Measurements from ENCODE around the gene ZBTB42.

Gene ZBTB42

DNA sequence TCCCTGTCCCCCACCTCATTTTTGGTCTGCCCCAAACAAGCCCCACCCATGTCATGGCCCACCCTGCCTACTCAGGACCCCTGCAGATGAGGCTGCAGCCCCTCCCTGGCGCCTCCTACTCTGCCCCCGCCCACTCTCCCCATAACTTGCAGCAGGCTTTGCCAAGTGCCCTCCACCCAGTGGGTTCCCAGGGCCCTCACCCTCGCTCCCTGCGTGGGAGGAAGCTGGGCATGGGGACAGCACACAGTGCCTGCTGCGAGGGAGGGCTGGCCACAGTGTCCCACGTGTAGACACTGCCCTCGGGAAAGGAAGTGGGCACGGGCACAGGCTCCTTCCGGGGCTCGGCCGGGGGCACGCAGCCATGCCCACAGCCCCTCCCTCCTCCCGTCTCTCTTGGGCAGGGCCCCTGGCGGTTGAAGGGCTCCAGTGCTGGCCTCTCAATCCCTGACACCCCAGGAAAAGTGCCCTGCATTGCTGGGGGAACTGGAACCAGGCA lies 14.8 kb upstream of the ZBTB42 start:
- Histone ChIP-seq H3K4me1 (ENCODE audit: control insufficient read depth, insufficient read depth, low read length) (no peaks in the 10 kb centered on the region), H3K4me3 (ENCODE audit: low read depth, low read length) (no peak overlapping the region), H3K27ac (ENCODE audit: low read depth, low read length) (no peak overlapping the region), H3K9ac (ENCODE audit: low read length) (no peak overlapping the region), H3K27me3 (ENCODE audit: control insufficient read depth, insufficient read depth, low read length) (no peaks in the 10 kb centered on the region), H3K9me3 (ENCODE audit: control insufficient read depth, insufficient read depth, low read depth, low read length) (no peaks in the 10 kb centered on the region), H3K36me3 (ENCODE audit: control insufficient read depth, insufficient read depth, low read length) (peaks cover 51% of the 10 kb centered on the region)

DNA sequence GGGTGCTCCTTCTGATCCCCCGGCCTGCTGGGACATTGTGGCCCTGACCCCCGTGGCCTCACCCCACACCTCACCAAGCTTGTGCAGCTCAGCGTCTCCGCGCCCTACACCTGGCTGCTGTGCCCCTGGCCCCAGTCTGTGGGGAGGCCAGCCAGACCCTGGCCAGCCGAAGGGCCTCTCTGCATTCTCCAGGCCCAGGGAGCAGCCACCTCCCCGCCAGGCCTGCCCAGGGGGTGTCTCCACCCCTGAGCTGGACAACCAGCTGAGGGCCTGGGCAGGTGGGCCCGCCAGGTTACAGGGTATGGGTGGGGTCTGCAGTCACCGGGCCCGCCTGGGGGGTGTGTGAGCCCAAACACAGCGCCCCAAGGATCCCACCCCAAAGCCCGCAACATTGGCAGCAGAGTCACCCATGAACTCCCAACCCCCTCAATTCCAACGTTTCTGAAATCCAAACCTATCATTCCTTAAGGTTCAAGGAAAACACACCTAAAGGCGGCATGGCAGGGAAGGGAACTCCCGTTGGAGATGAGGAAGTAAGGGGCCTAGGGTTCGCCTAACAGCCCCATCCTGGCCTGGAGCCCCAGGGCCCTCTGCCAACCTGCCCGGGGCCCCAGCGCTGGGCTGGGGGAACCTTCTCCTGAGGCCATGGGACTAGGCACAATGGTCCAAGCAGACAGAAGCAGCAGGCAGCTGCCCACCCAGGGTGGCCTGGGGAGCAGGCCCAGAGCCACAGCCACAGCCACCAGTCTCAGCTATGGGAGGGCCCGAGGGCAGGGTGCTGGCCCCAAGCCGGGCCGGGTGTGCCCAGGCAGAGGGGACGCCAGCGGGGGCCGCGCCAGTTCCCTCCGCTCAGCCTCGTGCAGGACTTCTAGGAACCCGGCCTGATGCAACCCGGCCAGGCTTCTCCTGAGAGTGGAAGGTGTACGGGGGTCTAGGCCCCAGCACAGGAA lies 13.9 kb upstream of the ZBTB42 start:
- H3K9me3 ChIP-seq (ENCODE audit: control insufficient read depth, insufficient read depth, low read depth, low read length): no peaks in the 10 kb centered on the region
- no peak overlapping the region; the same call in 1 of the 2 replicates for H3K27ac ChIP-seq (ENCODE audit: low read depth, low read length)
- no peak overlapping the region for H3K9ac ChIP-seq (ENCODE audit: low read length)
- peaks cover 58% of the 10 kb centered on the region for H3K36me3 ChIP-seq (ENCODE audit: control insufficient read depth, insufficient read depth, low read length)
- no peaks in the 10 kb centered on the region for H3K4me1 ChIP-seq (ENCODE audit: control insufficient read depth, insufficient read depth, low read length)
- H3K27me3 ChIP-seq (ENCODE audit: control insufficient read depth, insufficient read depth, low read length): no peaks in the 10 kb centered on the region
- no peak overlapping the region for H3K4me3 ChIP-seq (ENCODE audit: low read depth, low read length)

DNA sequence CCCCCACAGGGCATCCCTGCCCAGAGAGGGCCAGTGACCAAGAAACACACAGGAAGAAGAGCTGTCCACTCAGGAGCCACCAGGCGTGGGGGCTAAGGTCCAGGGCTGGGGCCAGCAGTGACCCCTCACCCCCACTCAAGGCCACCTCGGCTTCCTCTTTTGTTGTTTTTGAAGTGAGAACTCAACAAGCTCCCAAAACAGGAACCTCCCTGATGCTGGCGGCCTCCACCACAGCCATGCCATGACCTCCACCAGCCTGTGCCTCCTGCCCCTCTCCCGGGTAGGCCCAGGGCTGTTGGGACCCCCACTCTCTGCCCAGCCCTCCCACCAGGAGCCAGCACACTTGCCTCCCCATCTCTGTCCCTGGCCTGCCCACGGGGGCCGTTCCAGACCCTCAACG lies 13.2 kb upstream of the ZBTB42 start:
- no peak overlapping the region for H3K27ac ChIP-seq (ENCODE audit: low read depth, low read length)
- peaks cover 55% of the 10 kb centered on the region for H3K36me3 ChIP-seq (ENCODE audit: control insufficient read depth, insufficient read depth, low read length)
- no peak overlapping the region for H3K9ac ChIP-seq (ENCODE audit: low read length)
- no peak overlapping the region for H3K4me3 ChIP-seq (ENCODE audit: low read depth, low read length)
- no peaks in the 10 kb centered on the region for H3K27me3 ChIP-seq (ENCODE audit: control insufficient read depth, insufficient read depth, low read length)
- H3K9me3 ChIP-seq (ENCODE audit: control insufficient read depth, insufficient read depth, low read depth, low read length): no peaks in the 10 kb centered on the region
- no peaks in the 10 kb centered on the region; the same call in 1 of the 2 replicates for H3K4me1 ChIP-seq (ENCODE audit: control insufficient read depth, insufficient read depth, low read length)

DNA sequence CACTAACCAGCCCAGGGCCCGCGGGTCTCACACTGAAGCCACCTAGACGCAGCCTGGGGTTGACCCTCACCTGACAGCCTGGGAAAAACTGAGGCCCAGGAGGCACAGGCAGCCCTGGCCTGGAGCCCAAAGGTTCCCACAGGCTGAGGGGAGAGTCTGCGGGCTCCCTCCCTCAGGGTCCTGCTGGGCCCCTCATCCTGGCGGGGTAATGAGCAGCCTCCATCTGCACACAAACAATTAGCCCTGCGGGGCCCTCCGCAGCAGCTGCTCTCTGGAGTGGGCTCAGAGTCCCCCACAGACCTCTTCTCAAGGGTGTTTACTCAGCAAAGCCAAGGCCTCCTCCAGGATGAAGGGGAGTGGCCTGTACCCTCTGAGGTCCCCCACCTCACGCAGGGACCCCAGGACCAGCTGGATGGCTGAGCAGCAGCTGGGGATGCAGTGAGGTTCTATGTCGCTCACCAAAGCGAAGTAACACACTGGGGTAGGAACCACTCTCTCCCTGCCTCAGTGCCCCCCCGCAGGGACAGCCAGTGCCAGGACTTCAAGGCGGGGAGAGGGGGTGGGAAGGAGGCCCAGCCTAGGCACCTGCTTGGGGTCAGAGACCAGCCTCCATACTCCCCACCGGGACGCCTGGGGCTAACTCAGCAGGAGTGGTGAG lies 12.6 kb upstream of the ZBTB42 start:
- no peak overlapping the region for H3K9ac ChIP-seq (ENCODE audit: low read length)
- H3K27me3 ChIP-seq (ENCODE audit: control insufficient read depth, insufficient read depth, low read length): no peaks in the 10 kb centered on the region
- H3K4me1 ChIP-seq (ENCODE audit: control insufficient read depth, insufficient read depth, low read length): peaks cover under 1% of the 10 kb centered on the region; the same call in 1 of the 2 replicates
- no peaks in the 10 kb centered on the region for H3K9me3 ChIP-seq (ENCODE audit: control insufficient read depth, insufficient read depth, low read depth, low read length)
- peaks cover 52% of the 10 kb centered on the region for H3K36me3 ChIP-seq (ENCODE audit: control insufficient read depth, insufficient read depth, low read length)
- no peak overlapping the region for H3K27ac ChIP-seq (ENCODE audit: low read depth, low read length)
- no peak overlapping the region for H3K4me3 ChIP-seq (ENCODE audit: low read depth, low read length)

DNA sequence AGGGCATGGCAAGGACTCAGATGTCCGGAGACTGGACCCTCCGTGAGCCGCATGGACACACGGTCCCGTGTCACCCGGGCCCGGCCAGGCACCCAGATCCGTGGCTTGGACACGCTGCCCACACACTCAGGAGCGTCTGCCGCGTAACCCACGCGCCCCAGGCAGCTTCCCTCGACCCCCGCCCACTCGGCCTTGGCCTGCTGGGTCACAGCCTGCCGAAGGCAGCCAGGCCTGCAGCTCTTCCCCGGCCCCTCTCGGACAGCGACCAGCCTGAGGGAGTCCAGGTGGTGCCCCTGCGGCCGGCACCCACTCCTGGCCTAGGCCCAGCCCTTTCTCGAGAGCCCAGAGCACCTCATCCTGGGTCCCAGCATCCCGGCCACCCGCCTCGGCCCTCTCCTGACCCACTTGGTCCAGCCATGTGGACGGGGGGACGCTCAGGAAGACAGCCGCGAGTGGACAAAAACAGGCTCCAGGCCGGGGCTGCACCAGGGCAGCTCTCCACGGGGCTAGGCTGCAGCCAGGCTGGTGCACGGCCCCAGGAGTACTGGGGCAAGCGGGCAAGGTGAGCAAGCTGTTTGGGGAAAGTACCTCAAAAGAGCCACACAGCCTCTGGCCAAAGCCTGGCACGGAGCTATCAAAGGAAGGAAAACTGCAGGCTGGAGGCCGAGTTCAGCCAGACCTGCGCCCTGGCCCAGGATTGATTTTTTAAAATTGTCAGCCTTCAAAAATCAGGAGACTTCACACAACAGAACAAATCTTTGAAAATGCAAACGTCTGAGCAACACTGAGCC lies 11.8 kb upstream of the ZBTB42 start:
- H3K27me3 ChIP-seq (ENCODE audit: control insufficient read depth, insufficient read depth, low read length): no peaks in the 10 kb centered on the region
- no peaks in the 10 kb centered on the region for H3K9me3 ChIP-seq (ENCODE audit: control insufficient read depth, insufficient read depth, low read depth, low read length)
- H3K4me1 ChIP-seq (ENCODE audit: control insufficient read depth, insufficient read depth, low read length): peaks cover 8% of the 10 kb centered on the region
- no peak overlapping the region for H3K9ac ChIP-seq (ENCODE audit: low read length)
- peaks cover 52% of the 10 kb centered on the region for H3K36me3 ChIP-seq (ENCODE audit: control insufficient read depth, insufficient read depth, low read length)
- H3K27ac ChIP-seq (ENCODE audit: low read depth, low read length): no peak overlapping the region
- no peak overlapping the region for H3K4me3 ChIP-seq (ENCODE audit: low read depth, low read length)

DNA sequence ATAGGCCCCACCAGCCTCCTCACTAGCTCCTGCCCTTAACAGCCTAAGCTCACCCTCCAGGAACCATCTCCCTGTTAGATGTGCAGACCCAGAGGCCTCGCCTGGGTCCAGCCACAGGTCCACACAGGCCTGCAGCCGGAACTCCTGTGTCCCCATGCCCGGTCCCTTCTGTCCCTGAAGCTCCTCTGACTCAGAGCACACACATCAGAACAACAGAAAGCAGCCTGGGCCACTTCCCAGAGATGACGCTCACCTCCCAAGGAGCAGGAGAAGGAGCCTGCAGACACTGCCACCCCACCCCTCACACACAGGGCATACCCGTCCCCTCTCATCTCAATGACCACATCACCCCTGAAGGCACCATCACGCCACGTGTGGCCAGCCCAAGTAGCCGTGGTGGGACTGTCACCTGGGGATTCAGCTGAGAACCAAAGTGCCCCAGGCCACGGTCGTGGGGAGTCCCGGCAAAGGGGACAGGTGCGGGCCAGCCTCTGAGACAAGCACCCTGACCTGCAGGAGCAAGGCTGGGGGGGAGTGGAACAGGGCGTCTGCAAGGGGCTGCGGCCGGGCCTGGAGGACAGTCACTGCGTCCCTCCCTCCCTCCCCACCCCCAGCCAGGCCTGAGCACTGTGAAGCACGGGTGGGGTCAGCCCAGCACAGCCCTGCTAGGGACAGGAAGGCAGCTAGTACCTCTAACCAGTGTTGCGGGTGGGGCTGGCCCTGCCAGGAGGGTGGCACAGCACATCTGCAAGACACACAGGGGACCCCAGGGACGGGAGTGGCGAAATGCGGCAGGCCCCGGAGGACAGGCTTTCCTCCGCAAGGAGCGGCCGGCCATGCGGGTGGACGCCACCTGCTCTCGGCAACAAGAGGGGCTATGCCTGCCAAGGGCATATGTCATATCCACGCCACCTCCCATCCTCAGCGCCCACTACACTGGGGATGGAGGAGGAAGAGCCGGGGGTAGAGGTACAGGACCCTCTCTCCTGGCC lies 10.9 kb upstream of the ZBTB42 start:
- H3K9ac ChIP-seq (ENCODE audit: low read length): no peak overlapping the region
- peaks cover 52% of the 10 kb centered on the region for H3K36me3 ChIP-seq (ENCODE audit: control insufficient read depth, insufficient read depth, low read length)
- peaks cover 11% of the 10 kb centered on the region for H3K4me1 ChIP-seq (ENCODE audit: control insufficient read depth, insufficient read depth, low read length)
- H3K27ac ChIP-seq (ENCODE audit: low read depth, low read length): no peak overlapping the region
- no peaks in the 10 kb centered on the region for H3K9me3 ChIP-seq (ENCODE audit: control insufficient read depth, insufficient read depth, low read depth, low read length)
- H3K4me3 ChIP-seq (ENCODE audit: low read depth, low read length): no peak overlapping the region
- no peaks in the 10 kb centered on the region for H3K27me3 ChIP-seq (ENCODE audit: control insufficient read depth, insufficient read depth, low read length)

DNA sequence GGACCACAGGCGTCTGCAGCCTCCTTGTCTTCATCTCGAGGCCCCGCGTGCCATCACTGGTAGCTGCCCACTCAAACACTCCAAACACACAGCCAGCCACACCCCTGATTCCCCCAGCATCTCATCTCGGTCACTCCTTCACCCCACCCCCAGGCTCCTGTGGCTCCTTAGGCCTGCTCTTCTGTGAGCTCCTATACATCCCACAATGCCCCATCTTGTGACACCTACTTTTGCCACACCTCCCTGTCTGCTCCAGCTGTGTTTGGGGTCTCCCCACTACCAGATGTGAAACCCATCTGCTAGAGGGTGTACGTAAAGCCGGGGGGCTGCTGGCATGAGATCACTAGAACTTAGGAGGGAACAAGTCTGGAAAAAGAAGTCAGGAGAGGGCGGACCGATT lies 9.5 kb upstream of the ZBTB42 start:
- H3K4me1 ChIP-seq (ENCODE audit: control insufficient read depth, insufficient read depth, low read length): peaks cover 16% of the 10 kb centered on the region
- H3K36me3 ChIP-seq (ENCODE audit: control insufficient read depth, insufficient read depth, low read length): peaks cover 47% of the 10 kb centered on the region
- no peaks in the 10 kb centered on the region for H3K9me3 ChIP-seq (ENCODE audit: control insufficient read depth, insufficient read depth, low read depth, low read length)
- H3K27ac ChIP-seq (ENCODE audit: low read depth, low read length): no peak overlapping the region
- H3K4me3 ChIP-seq (ENCODE audit: low read depth, low read length): no peak overlapping the region
- H3K27me3 ChIP-seq (ENCODE audit: control insufficient read depth, insufficient read depth, low read length): peaks cover 3% of the 10 kb centered on the region; the same call in 1 of the 2 replicates
- no peak overlapping the region for H3K9ac ChIP-seq (ENCODE audit: low read length)

DNA sequence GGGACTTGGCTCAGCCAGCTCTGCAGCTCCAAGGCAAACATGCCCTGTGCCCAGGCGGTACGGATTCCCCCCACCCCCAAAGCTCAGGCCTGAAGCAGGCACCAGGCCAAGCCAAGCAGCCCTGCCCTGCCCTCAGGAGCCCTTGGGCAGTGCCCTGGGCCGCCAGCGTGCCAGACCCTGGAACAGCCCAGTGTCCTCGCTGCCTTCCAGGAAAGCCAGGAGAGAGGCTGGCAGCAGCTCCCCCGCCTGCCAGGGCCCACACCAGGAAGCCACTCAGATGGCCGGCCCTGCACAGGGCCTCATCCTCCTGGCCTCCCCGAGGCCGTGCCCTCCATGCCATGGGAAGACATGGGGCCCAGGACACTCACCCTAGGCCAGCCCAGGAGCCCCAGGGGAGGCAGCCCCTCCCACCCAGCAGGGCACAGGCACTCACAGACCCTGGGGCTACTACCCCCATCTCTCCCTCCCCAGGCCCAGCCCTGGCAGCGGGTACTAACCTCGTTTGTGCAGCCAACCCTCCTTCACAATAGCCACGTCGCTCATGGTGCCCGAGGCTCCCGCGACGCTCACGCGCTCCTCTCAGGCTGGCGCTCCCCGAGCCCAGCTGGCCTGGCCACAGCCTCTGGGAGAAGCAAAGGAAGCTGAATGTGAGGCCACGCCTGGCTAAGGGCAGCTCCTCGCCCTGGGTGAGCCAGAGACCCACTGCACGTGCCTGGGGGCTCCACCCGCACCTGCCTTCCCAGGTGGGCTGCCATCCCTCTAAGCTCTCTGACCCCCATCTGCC lies 8.6 kb upstream of the ZBTB42 start:
- H3K36me3 ChIP-seq (ENCODE audit: control insufficient read depth, insufficient read depth, low read length): peaks cover 42% of the 10 kb centered on the region
- H3K9me3 ChIP-seq (ENCODE audit: control insufficient read depth, insufficient read depth, low read depth, low read length): no peaks in the 10 kb centered on the region
- H3K4me3 ChIP-seq (ENCODE audit: low read depth, low read length): no peak overlapping the region
- H3K4me1 ChIP-seq (ENCODE audit: control insufficient read depth, insufficient read depth, low read length): peaks cover 25% of the 10 kb centered on the region
- no peak overlapping the region for H3K9ac ChIP-seq (ENCODE audit: low read length)
- H3K27me3 ChIP-seq (ENCODE audit: control insufficient read depth, insufficient read depth, low read length): peaks cover 11% of the 10 kb centered on the region; the same call in 1 of the 2 replicates
- no peak overlapping the region for H3K27ac ChIP-seq (ENCODE audit: low read depth, low read length)

DNA sequence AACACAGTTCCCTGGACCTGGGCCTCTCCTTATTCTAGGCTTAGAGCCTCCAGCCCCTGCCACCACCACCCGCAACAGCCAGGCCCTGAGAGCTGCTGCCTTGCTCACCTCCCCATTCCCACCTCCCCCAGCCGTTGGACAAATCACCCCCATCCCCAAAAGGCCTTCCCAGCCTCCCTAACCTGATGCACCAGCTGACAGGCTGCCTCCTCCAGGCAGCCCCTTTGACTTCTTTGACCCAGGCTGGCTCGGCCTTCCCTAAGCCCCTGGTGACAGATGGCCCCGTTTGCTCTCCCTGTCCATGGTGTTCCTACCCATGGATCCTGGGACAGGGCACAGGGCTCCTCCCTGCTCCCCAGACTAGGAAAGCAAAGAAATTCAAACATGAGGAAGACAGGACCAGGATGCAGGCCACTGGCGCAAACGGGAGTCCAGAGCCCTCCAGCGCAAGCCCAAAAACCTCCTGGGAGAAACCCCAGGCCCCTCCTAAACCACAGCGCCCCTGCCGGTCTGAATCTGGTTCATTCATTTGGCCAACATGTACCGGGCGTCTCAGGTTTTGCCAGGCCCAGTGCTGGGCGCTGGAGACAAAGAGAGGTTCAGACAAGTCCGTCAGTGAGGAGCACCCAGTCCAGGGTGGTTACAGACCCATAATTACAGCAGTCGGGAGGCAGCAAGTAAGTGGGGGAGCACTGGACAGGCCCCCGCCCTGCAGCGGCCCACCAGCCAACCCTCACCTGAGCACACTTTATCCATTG lies 7.8 kb upstream of the ZBTB42 start:
- no peak overlapping the region for H3K27ac ChIP-seq (ENCODE audit: low read depth, low read length)
- H3K36me3 ChIP-seq (ENCODE audit: control insufficient read depth, insufficient read depth, low read length): peaks cover 35% of the 10 kb centered on the region
- no peaks in the 10 kb centered on the region for H3K9me3 ChIP-seq (ENCODE audit: control insufficient read depth, insufficient read depth, low read depth, low read length)
- H3K9ac ChIP-seq (ENCODE audit: low read length): no peak overlapping the region
- peaks cover 19% of the 10 kb centered on the region for H3K27me3 ChIP-seq (ENCODE audit: control insufficient read depth, insufficient read depth, low read length)
- peak overlapping the region; percentile 89 for H3K4me3 ChIP-seq (ENCODE audit: low read depth, low read length)
- H3K4me1 ChIP-seq (ENCODE audit: control insufficient read depth, insufficient read depth, low read length): peaks cover 33% of the 10 kb centered on the region

Data from HUES6 (cell line).